Endothelial cell of umbilical vein (primary cell): Measurements from ENCODE around the gene CEP43. TPM values are rescaled to one million over a fixed set of nuclear protein-coding genes. Genes with fewer than 3 reads are reported as not detected.

Experiments
- BruUV-seq: library from RNA; stranded (reverse); fragments of 400-500 nt; replicated peaks from 2 replicates; lab custom pipeline; 2021; lab: Mats Ljungman, UMichigan
- CTCF ChIA-PET: fragments of 300-600, 350-600 bp; sonication (Branson Sonifier 250); formaldehyde crosslinking; loops from one replicate; lab custom pipeline; 2021; ENCODE audit warnings: antibody characterized with exemption, inconsistent platforms; lab: Charles Lee
- POLR2A ChIA-PET: fragments of 300-600, 350-600 bp; sonication (Branson Sonifier 250); formaldehyde crosslinking; loops from one replicate; lab custom pipeline; 2021; ENCODE audit warnings: antibody characterized with exemption, inconsistent platforms; lab: Charles Lee
- DNase-seq: peaks from one replicate; pipeline ENCODE4 v3.0.0-alpha.2; 2011; ENCODE audit warnings: low read depth, low spot score
- FAIRE-seq: peaks from 2 replicates; lab custom pipeline; 2011; peaks lifted over from hg19 to GRCh38; lab: Jason Lieb, UNC
- H2AFZ ChIP-seq: 2 replicates; pipeline ENCODE4 v1.6.0; 2012; ENCODE audit warnings: low read depth, low read length, control low read depth, inconsistent platforms
- H3K27ac ChIP-seq: 2 replicates; pipeline ENCODE4 v1.5.1; 2011; ENCODE audit warnings: low read depth, mild to moderate bottlenecking, control low read depth, low read length, moderate library complexity; ENCODE audit not compliant: insufficient read depth
- H3K27me3 ChIP-seq, 2 experiments: 2 replicates each; pipeline versions ENCODE4 v1.6.0 to v1.6.1; 2011; ENCODE audit warnings: low read length in 2 of 2, mixed read lengths in 1 of 2; ENCODE audit not compliant: control insufficient read depth in 2 of 2, insufficient read depth in 2 of 2
- H3K36me3 ChIP-seq, 2 experiments: 2 replicates in 1 of 2; 3 replicates in 1 of 2; pipeline ENCODE4 v1.5.1; 2011; ENCODE audit warnings: low read length in 2 of 2, mild to moderate bottlenecking in 1 of 2, moderate library complexity in 1 of 2; ENCODE audit not compliant: control insufficient read depth in 2 of 2, insufficient read depth in 2 of 2; ENCODE audit errors: extremely low read depth in 1 of 2
- H3K4me1 ChIP-seq: 3 replicates; pipeline ENCODE4 v1.5.1; 2011; ENCODE audit warnings: mild to moderate bottlenecking, low read length; ENCODE audit not compliant: control insufficient read depth, insufficient read depth; ENCODE audit errors: extremely low read depth
- H3K4me2 ChIP-seq: 2 replicates; pipeline ENCODE4 v1.6.1; 2011; ENCODE audit warnings: low read length, control low read depth, mixed read lengths; ENCODE audit not compliant: insufficient read depth
- H3K4me3 ChIP-seq, 3 experiments: fragments of 200-600 bp in 1 of 3; sonication (generic), shearing (Covaris generic) in 1 of 3; replicated peaks in 1 of 3; 2 replicates each; pipeline ENCODE4 v1.5.1; 2011 to 2016; ENCODE audit warnings: control low read depth in 3 of 3, low read length in 3 of 3, mild to moderate bottlenecking in 2 of 3, inconsistent platforms in 1 of 3, low read depth in 1 of 3, moderate library complexity in 1 of 3; ENCODE audit not compliant: insufficient read depth in 1 of 3
- H3K79me2 ChIP-seq: 2 replicates; pipeline ENCODE4 v1.6.0; 2012; ENCODE audit warnings: low read length, inconsistent platforms; ENCODE audit not compliant: control insufficient read depth, insufficient read depth
- H3K9ac ChIP-seq: replicated peaks from 2 replicates; pipeline ENCODE3; 2011; ENCODE audit warnings: low read length, control low read depth; ENCODE audit not compliant: insufficient read depth; ENCODE audit errors: extremely low read depth
- H3K9me1 ChIP-seq: replicated peaks from 3 replicates; pipeline ENCODE4 v1.6.0; 2011; ENCODE audit warnings: mild to moderate bottlenecking, low read length; ENCODE audit not compliant: control insufficient read depth, insufficient read depth; ENCODE audit errors: extremely low read depth
- H3K9me3 ChIP-seq: replicated peaks from 2 replicates; pipeline ENCODE4 v1.5.1; 2012; ENCODE audit warnings: low read length, inconsistent platforms; ENCODE audit not compliant: control insufficient read depth, insufficient read depth
- H4K20me1 ChIP-seq: replicated peaks from 2 replicates; pipeline ENCODE3; 2011; ENCODE audit warnings: mild to moderate bottlenecking, low read length; ENCODE audit not compliant: control insufficient read depth, insufficient read depth; ENCODE audit errors: extremely low read depth
- CTCF ChIP-seq, 2 donors: IDR thresholded peaks; 1 replicate in 1 of 2; 2 replicates in 1 of 2; pipeline ENCODE4 v1.5.1; 2011; ENCODE audit warnings: low read length in 2 of 2, mild to moderate bottlenecking in 2 of 2, moderate library complexity in 2 of 2, control low read depth in 1 of 2, inconsistent platforms in 1 of 2, low read depth in 1 of 2; ENCODE audit not compliant: insufficient read depth in 1 of 2; ENCODE audit errors: extremely low read depth in 1 of 2
- EZH2 ChIP-seq: IDR thresholded peaks from 2 replicates; pipeline ENCODE4 v1.6.1; 2012; ENCODE audit warnings: borderline replicate concordance, low read depth, mild to moderate bottlenecking, moderate library complexity, low read length, inconsistent platforms; ENCODE audit not compliant: severe bottlenecking
- FOS ChIP-seq: IDR thresholded peaks from 2 replicates; pipeline ENCODE4 v1.6.1; 2011; ENCODE audit warnings: mild to moderate bottlenecking, low read length, moderate library complexity, borderline replicate concordance; ENCODE audit not compliant: insufficient read depth
- GATA2 ChIP-seq: IDR thresholded peaks from 2 replicates; pipeline ENCODE4 v1.7.0; 2011; ENCODE audit warnings: low read depth, mild to moderate bottlenecking, moderate library complexity, mixed read lengths, low read length; ENCODE audit not compliant: insufficient read length, insufficient read depth
- JUN ChIP-seq: IDR thresholded peaks from 2 replicates; pipeline ENCODE4 v1.6.1; 2011; ENCODE audit warnings: borderline replicate concordance, low read depth; ENCODE audit not compliant: insufficient read length, insufficient read depth
- MAX ChIP-seq: IDR thresholded peaks from 2 replicates; pipeline ENCODE4 v1.6.1; 2011; ENCODE audit not compliant: insufficient read depth, insufficient read length
- POLR2A ChIP-seq: IDR thresholded peaks from 2 replicates; pipeline ENCODE4 v1.6.1; 2012; ENCODE audit warnings: low read depth, mild to moderate bottlenecking, control low read depth, low read length
- POLR2AphosphoS5 ChIP-seq: IDR thresholded peaks from 2 replicates; pipeline ENCODE4 v1.6.1; 2012; ENCODE audit warnings: low read depth, mild to moderate bottlenecking, control low read depth, low read length, moderate library complexity; ENCODE audit not compliant: insufficient read depth
- dilution Hi-C: fragments of 300-500 bp; cut with MboI; formaldehyde crosslinking; loops from one replicate; pipeline ENCODE4 v1.15.0; 2019; ENCODE audit warnings: low sequenced_read_pairs; ENCODE audit not compliant: extremely low pct_ligation_motif_present
- intact Hi-C: fragments of 100-400 bp; cut with micrococcal nuclease; formaldehyde crosslinking; loops from one replicate; pipeline ENCODE4 v1.10.0; 2022
- polyA plus RNA-seq, 4 experiments: library from polyadenylated mRNA; depleted of rRNA in 3 of 4; stranded (reverse) in 3 of 4; unstranded in 1 of 4; fragments of >200 nt; gene quantifications; 2 replicates each; pipeline versions ENCODE4 v1.2.1 to v1.2.3, GENCODE V29; 2011 to 2012; ENCODE audit warnings: missing spikeins in 1 of 4
- total RNA-seq: library from RNA; stranded (reverse); gene quantifications from 2 replicates; pipeline ENCODE4 v1.2.3, GENCODE V29; 2021

The CEP43 gene
- total and polyA plus RNA-seq, 2 donors (not counting 3 experiments of a cell fraction or from before 2014, with no cell fraction given): 6.5 to 22.5 TPM

GRCh38 chr6:166954118-166954713 lies 45.0 kb upstream of the CEP43 start:
- H3K79me2 ChIP-seq: no peaks in the 10 kb centered on the region
- DNase-seq (no peak), FAIRE-seq (no peak)
- peaks cover 8% of the 10 kb centered on the region for H3K4me1 ChIP-seq
- intact Hi-C loops: loop anchor here (10.0 kb wide), 2 partner anchors 549 to 679 kb away; no protein-coding TSS in a partner anchor
- no peak overlapping the region for H2AFZ ChIP-seq
- CTCF ChIA-PET: interaction anchor here (0.9 to 2.3 kb wide), 5 partner anchors 12 to 179 kb away, joined by 3 to 14 read pairs (median 5); no protein-coding TSS in a partner anchor
- no peak overlapping the region for H3K4me3 ChIP-seq
- H3K27ac ChIP-seq: no peak overlapping the region
- H4K20me1 ChIP-seq: no peaks in the 10 kb centered on the region
- H3K36me3 ChIP-seq: no peaks in the 10 kb centered on the region
- POLR2A ChIA-PET: no interaction called here
- H3K9me3 ChIP-seq: no peaks in the 10 kb centered on the region
- dilution Hi-C loops: no loop called here
- H3K9me1 ChIP-seq: no peaks in the 10 kb centered on the region
- no TSS peak for BruUV-seq
- no peak for TF ChIP-seq MAX
- TF ChIP-seq JUN: no peak
- no peak overlapping the region for H3K4me2 ChIP-seq
- H3K27me3 ChIP-seq: no peaks in the 10 kb centered on the region
- H3K9ac ChIP-seq: no peak overlapping the region

- H3K4me2 ChIP-seq: peak overlapping the region; percentile 78
- no peaks in the 10 kb centered on the region for H3K36me3 ChIP-seq
- H3K27me3 ChIP-seq: no peaks in the 10 kb centered on the region
- H3K9ac ChIP-seq: no peak overlapping the region
- no peak for TF ChIP-seq POLR2A
- no peak for TF ChIP-seq EZH2
- no peak for TF ChIP-seq FOS
- no peak for TF ChIP-seq CTCF (IDR thresholded peaks at IDR 0.05; ENCODE audit: extremely low read depth in 1 of 2, insufficient read depth in 1 of 2, low read depth in 1 of 2, low read length in 2 of 2)
- TF ChIP-seq JUN: no peak
- no peak for TF ChIP-seq POLR2AphosphoS5
- TF ChIP-seq GATA2: no peak
- no peak for TF ChIP-seq MAX
- intact Hi-C loops: loop anchor here (10.0 kb wide), 2 partner anchors 550 to 680 kb away; no protein-coding TSS in a partner anchor
- FAIRE-seq (no peak), DNase-seq (no peak)
- no peaks in the 10 kb centered on the region for H3K9me1 ChIP-seq
- peaks cover 18% of the 10 kb centered on the region for H3K4me1 ChIP-seq
- no peaks in the 10 kb centered on the region for H3K9me3 ChIP-seq
- H3K4me3 ChIP-seq: peak overlapping the region; percentile 60 to 63 (median 61)
- ChIA-PET CTCF (interaction anchor here (2.0 to 2.3 kb wide), 2 partner anchors 34 to 180 kb away, joined by 14 read pairs; no protein-coding TSS in a partner anchor), POLR2A (no interaction called here)
- dilution Hi-C loops: no loop called here
- H3K27ac ChIP-seq: no peak overlapping the region
- H3K79me2 ChIP-seq: no peaks in the 10 kb centered on the region
- H4K20me1 ChIP-seq: no peaks in the 10 kb centered on the region
- BruUV-seq: no TSS peak
- peak overlapping the region; percentile 91 for H2AFZ ChIP-seq
These were observed 43.9 kb upstream of the CEP43 start for GRCh38 chr6:166955121-166955864.
